A549 treated with RU486 at 1 μM for 4 hours (cell line): ENCODE measurements around the gene RAD23B. TPM values are rescaled to one million over a fixed set of nuclear protein-coding genes. Genes with fewer than 3 reads are reported as not detected.

Experiments
- total RNA-seq: library from RNA; stranded (reverse); fragments of 200-300 nt; extraction: Qiagen RNA extraction; gene quantifications from 5 replicates; pipeline ENCODE4 v1.2.3, GENCODE V29; 2022; ENCODE audit warnings: low read depth

RAD23B gene
- 99.3 to 125 TPM (median 114 TPM) in 5 replicates for total RNA-seq

DNA sequence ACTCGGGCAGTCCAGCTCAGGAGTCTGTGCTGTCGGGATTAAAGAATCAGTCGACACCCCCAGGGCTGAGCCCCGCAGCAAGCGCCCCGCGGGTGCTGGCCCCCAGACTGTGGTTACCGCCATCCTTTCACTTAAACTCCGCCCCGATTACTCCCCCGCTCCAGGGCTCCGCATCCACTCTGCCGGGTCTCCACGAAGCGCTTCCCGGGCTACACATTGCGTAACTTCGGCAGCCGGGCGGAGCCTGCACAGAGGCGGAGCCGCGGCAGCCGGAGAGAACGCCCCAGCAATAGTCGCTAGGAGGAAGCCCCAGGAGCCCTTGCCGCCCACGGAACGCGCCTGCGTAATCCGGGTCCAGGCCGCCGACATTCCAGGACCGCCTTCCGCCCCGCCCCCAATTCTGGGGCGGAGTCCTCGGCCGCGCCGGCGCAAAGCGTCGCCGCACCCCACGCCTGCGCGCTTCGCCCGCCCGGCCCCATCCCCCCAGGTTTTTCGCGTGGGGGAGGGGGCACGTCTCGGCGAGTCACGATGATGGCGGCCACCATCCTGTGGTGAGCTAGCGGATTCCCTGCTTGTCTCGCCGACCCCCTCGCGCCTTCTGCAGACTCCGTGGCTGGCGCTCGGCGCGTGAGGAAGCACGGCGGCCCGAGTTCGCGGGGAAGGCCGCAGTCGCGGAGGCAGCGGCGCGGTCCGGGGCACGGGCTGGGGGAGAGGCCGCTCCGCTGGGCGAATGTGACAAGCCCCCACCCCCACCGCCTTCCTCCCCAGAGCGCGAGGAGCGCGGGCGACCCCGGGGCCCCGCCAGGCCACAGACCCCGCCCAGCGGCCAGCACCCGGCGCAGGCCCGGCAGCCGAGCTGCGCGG lies at the start of gene RAD23B:
Gene RAD23B, plus strand, starts transcription at position 521 of the 864 bp plus-strand sequence. CDS start 351 bp downstream, outside the sequence.

Other genes with a start within 250 kb of the RAD23B start
- gene KLF4, start 206.5 kb downstream of the RAD23B start, total RNA-seq: 14.5 to 18.1 TPM (median 17.0 TPM) in 5 replicates